NCI-H524 treated with DMSO at 0.1 percent for 48 hours (cell line): ENCODE data around the gene PCF11.
"Not testable (repeated sequence)": the region's sequence is repeated elsewhere in the genome, so short reads cannot be mapped to it uniquely, and the experiment has no call there.

Experiments
- DNase-seq: peaks from one replicate; lab custom pipeline; 2025; lab: John Stamatoyannopoulos, UW

The PCF11 gene

DNA sequence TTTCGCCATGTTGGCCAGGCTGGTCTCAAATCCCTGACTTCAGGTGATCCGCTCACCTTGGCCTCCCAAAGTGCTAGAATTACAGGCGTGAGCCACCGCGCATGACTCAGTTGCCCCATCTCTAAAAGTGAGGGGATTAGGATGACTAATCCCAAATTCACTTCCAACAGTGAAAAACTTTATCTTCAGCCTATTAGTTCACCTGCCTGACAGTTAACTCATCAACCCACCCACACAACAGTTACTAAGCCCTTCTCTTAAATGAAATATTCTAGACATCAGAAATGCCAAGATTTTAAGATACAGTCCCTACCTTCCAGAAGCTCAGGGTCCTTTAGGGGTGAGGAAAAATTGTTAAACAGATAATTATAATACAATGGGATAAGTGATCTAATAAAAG is 34.6 kb downstream of the PCF11 start:
- no peak for DNase-seq

DNA sequence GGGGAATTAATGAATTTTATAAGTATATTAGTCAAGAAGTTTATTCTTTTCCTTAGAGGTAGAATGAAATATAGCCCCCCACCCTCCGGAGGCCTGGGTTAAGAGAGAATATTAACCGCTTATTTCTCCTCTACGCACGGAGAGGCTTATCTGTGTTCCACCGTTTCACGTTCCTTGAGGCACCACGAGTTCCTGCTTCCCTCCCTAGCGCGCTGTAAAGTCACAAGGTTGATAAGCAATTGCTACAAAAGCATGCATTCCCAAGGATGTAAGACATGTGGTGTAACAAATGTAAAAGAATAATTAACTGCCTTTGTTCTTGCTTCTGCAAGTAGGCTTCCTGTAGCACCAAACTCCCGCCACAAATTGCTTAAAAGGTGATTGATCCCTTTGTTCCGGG is 35.1 kb downstream of the PCF11 start:
- DNase-seq = no peak

DNA sequence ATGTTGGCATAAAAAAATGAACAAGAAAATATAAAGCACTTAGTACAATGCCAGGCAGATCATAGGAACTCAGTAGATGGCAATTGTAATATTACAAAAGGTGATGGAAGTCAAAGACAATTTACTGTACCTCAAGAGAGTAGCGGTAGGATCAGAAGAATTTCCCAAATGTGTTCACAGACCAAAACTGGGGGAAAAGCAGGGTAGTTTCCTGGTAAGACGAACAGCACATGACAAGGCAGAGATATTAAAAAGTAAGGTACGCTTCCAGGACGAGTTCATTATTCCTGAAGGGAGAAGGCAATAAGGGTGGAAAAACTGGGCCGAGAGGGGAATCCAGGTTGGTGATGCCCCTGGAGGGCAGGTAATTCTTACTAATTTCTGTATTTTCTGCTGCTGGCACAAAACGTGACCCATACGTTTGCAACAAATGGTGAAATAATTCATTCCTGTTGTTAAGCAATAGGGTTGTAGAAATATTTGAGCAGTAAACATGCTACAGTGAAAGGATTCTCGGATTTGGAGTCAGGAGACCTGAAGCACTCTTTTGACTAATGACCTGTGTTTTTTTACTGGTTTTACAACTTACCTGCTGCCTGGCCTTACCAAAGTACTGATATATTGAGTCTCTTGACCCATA is 35.8 kb downstream of the PCF11 start:
- DNase-seq = no peak

DNA sequence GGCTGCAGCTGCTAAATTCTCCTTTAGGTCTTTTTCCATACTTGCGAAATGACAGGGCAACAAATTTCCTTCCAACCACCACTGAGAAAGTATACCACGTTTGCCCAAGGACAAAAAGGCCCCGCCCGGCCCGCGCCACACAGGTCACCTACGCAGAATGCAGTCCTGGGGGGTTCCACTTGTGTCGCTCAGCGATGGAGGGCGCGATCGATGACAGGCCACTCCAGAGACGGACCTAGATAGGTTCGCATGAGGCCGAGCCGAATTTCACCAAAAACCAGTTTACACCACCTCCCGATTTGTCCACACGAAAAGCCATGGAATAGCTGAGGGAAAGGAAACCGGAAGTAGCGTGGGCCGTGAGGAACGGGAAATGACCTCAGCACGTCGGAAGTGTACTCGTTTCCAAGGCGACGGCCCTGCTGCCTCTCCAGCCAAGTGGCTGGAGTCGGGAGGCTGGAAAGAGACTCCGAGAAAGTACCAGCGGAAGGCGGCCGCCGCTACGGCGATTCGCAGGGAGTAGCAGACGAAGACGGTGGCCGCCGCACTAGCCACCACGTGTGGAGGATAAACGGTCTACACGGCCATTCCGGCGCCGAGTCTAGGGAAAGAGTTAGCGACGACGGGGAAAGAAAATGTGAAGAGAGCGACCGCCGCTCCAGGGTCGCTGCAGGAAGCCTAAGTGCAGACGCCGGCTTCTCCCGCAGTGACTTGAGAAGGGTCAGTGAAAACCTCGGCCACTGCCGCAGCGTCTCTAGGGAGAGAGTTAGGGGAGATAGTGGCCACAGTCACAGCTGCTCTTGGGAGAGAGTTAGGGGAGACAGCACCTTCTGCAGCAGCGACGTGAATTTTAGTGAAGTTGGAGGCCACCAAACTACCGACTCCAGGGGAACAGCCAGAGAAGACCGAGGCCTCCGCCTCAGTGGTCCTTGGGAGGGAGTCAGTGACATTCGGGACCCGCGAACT is 36.7 kb downstream of the PCF11 start, which contains the start of gene ANKRD42:
TSS of gene ANKRD42 (plus strand) at position 398 of the 966 bp plus-strand sequence. CDS start 959 bp downstream, outside the sequence.
- DNase-seq = peak; percentile 48

DNA sequence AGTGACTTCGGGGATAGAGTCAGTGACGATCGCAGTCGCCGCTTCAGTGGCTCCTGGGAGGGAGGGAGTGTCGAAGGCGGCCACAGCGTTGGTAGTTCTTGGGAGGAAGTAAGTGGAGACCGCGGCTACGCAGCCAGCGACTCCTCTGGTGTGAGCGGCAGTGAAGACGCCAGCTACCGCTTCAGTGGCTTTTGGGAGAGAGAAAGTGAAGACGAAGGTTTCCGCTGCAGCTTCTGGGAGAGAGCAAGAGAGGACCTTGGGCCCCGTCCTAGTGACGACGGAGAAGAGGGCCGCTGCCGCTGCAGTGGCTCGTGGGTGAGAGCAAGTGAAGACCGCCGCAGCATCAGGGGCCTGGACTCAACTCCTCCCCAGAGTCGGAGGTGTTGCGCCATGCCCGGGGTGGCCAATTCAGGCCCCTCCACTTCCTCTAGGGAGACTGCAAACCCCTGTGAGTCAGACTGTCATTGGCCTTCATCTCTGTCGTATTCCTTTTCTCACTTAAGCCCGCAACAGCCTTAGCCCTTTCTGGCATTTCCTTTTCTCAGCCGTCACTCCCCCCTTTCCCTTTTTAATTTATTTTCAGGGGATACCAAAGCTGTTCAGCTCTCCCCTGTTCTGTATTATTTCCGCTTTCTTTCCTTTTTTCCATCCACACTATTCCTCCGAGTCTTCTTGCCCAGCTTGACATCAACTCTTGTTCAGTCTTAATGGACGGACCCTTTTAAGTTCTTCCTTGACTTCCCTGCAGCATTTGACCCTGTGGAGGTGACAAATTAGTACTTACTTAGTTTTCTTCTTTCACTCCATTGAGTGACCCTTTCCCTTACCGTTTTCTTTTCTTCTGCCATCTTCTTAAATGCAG is 37.6 kb downstream of the PCF11 start:
- no peak for DNase-seq

DNA sequence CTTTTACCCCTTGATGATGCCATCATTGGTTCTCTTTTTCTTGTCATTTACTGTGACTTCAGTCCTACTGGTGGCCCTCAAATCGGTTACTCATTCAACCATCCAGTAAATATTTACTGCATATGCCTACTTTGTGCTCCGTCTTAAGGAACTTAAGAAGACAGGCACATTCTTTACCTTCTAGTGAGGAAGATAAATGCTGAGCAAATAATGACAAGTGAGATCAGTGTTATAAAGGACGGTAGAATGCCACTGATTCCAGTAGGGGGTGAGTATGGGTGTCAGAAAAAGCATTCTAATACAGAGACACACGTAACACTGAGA is 38.2 kb downstream of the PCF11 start:
- no peak for DNase-seq

DNA sequence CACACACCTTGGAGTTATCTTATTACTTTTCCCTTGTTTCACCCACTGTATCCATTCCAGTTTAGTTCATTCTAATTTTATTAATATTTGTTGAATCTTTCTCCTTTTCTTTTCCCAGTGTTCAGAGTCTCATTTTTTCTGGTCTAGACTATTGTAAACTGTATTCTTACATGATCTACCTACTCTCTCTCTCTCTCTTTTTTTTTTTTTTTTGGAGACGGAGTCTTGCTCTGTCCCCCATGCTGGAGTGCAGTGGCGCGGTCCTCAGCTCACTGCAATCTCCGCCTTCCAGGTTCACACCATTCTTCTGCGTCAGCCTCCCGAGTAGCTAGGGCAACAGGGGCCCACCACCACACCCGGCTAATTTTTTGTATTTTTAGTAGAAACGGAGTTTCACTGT is 38.7 kb downstream of the PCF11 start:
- no peak for DNase-seq

DNA sequence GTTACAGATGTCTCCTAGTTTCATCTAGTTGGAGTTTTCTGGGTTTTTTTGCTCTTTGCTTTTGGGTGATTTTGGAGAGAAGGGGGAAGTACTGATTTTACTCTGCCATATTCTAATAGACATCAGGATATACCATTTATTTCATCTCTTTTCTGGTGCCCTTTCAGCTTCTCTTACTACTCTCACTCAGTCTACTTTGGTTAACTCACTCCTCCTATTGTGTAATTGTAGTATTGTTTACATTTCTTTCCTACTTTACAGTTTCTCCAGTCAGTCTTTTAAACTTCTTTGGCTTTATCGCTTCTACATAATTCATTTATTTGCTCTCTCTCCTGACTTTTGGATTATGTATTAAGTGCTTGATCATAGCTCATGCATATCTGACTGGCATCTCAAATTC is 43.1 kb downstream of the PCF11 start:
- DNase-seq = no peak

DNA sequence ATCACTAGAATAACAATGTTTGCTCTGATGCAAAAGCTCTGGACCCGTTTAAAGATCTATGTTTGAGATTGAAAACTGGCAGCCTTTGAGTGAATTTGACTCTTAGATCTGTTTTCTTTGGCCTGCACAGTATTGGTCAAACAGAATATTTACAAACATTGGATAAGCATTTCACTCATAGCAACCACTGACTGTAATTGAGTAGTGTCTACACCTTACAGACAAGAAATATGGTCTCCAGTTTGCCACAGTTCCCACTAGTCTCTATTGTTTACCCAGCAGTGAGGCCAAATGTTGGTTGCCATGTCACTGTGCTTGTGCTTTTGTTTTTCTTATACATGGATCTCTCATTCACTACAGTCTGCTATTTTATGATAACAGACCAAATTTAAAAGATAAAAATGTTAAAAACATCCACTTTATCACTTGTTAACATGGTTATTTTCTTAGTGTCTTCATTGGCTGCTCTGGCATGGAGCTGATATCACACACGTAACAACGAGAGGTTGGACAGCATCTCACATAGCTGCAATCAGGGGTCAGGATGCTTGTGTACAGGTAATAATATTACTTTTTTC is 48.8 kb downstream of the PCF11 start:
- no peak for DNase-seq

DNA sequence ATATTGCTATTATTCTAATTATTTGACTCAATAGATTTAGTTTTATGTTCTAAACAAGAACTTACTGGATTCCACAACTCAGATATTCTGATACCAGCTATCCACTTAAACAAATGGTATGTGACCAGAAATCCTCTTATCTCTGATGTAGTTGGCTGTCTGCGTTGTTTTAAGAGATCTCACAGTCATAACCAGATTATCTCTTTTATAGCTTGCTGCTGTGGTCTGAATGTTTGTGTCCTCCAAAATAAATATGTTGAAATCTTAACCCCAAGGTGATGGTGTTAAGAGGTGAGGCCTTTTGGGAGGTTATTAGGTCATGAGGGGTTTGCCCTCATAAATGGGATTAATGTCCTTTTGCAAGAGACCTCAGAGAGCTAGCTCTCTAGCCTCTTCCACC is 49.3 kb downstream of the PCF11 start:
- DNase-seq = no peak

DNA sequence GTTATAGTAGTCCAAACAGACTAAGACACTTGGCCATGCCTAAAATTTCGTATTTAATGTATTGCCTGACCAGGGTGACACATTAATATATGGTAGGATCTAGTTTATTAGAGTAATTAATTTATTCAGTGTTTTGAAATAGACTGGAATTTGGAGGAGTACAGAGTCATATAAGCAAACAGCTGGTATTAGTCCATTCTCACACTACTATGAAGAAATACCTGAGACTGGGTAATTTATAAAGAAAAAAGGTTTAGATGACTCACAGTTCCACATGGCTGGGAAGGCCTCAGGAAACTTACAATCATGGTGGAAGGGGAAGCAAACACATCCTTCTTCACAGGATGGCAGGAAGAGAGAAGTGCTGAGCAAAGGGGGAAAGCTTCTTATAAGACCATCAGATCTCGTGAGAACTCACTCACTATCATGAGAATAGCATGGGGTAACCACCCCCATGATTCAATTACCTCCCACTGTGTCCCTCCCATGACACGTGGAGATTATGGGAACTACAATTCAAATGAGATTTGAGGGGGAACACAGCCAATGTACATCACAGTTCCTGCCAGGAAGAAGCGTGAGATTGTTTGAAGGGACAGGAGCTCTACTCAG is 49.9 kb downstream of the PCF11 start:
- not testable (repeated sequence) for DNase-seq

DNA sequence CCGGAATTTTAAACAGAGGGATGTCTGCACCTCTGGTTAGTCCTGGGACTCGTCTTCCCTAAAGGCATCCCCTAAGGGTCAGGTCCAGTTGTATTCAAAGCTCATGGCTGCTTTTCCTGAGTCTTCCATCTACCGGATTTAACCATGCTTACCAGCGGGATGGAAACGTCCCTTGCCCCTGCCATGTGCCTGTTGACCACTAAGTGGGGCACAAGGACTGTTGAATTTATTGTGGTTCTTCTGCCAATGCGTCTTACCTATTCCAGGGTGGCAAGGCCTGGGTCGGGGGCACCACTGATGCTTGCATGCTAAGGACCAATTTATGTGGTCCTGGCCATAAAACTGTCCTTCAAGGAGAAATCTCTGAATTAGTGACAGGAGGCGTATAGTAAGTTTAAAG is 62.2 kb downstream of the PCF11 start:
- DNase-seq = no peak

DNA sequence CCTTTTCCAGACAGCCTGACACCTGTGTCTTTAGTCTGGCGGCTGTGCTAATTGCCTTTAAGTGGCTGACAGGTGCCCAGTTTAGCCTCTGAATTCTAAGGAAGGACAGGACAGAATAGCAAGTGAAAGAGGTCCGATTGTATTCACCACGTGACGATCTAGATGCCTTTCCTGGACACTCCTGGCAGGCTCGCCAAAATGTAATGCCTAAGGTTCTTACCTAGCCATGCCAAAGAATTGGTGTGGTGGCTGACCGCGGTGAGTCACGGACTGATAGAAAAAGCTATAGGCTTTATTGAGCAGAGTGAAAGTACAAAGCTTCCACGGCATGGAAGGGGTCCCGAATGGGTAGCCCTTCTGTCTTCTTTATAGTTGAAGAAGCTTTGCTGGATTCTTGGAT is 63.3 kb downstream of the PCF11 start:
- peak; percentile 12 for DNase-seq

DNA sequence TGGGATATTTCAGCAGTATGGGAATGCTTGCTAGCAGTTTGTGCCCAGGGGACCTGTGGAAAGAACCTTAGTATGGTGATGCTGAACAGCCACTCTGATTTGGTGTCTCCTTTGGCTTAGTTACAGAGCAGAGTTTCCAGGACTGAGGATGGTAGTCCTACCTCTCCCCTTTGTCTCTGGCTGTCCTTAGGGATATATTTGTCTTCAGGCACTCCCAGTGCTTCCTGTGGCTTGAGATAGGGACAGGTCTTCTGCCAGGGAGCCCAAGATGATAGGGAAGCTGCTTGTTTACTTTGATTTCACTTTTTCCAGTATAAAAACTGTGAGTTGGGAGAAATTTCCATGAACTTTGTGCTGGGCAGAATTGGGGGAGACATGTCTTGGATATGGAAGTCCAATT is 64.8 kb downstream of the PCF11 start:
- DNase-seq = no peak

DNA sequence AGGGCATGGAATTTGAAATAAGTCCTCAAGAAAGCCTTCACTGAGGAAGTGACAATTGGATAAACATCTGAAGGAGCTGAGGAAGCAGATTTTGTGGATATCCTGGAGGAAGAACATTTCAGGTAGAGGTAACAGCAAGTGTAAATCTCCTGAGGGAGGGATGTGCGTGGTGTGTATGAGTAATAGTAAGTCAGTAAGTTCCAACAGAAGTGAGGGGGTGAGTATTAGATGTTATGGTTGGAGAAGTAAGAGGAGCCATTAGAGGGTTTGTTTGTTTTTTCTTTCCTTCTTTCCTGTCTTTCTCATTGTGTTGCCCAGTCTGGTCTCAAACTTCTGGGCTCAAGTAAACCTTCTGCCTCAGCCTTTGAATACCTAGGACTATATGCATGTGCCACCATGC is 65.6 kb downstream of the PCF11 start:
- no peak for DNase-seq

DNA sequence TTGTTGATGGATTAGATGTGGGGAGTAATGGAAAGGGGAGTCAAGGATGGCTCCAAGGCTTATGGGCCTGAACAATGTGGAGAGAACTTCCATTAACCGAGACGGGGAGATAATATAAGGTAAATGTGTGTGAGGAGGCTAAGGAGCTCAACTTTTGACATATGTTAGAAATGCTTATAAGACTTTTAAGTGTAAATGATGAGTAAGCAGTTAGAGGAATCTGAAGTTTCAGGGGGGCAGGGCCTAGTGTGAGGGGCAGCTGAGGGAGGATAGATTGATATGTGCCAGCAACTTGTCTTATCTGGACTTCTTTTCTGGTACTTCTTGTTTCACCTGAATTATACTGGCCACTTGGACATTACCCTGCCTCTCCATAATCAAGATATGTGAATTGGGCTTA is 66.5 kb downstream of the PCF11 start:
- no peak for DNase-seq

DNA sequence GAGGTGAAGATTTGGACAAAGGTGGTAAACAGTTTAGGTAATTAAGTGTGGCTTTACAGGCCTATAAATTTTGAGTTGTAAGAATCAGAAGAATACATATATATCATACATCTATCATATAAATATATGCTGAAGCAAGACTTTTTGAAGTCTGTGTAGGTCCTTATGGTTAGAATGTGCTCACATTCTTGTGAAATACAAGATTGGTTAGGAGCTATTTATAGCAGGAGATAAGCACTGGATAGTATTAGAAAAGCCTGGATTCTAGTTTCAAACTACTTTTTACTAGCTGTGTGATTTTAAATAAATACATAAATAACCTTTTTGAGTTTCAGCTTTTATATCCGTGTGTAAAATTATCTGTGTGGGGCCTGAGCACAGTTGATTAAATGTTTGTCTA is 78.9 kb downstream of the PCF11 start:
- no peak for DNase-seq
